HCT116 (cell line): ENCODE measurements around the gene ARHGAP18. TPM values are rescaled to one million over a fixed set of nuclear protein-coding genes. Genes with fewer than 3 reads are reported as not detected.

Experiments
- ATAC-seq: fragments of 200-7000 bp; cut with Tn5 transposase; 2 replicates; pipeline ENCODE4 v1.9.1; 2020; ENCODE audit warnings: mild to moderate bottlenecking, moderate library complexity
- BruUV-seq: library from RNA; stranded (reverse); fragments of 400-500 nt; replicated peaks from 2 replicates; lab custom pipeline; 2021; lab: Mats Ljungman, UMichigan
- CTCF ChIA-PET: fragments of 300-600 bp; sonication (Branson Sonifier 250); formaldehyde crosslinking; loops from one replicate; lab custom pipeline; 2021; ENCODE audit warnings: antibody characterized with exemption; lab: Charles Lee
- POLR2A ChIA-PET: fragments of 300-600, 350-600 bp; sonication (Branson Sonifier 250); formaldehyde crosslinking; loops from one replicate; lab custom pipeline; 2021; ENCODE audit warnings: antibody characterized with exemption; lab: Charles Lee
- RAD21 ChIA-PET, 2 experiments: fragments of 300-600 bp; sonication (Branson Sonifier 250); formaldehyde crosslinking; loops; one replicate each; lab custom pipeline; 2023; ENCODE audit warnings: low total read pairs in 2 of 2; ENCODE audit not compliant: uncharacterized antibody in 2 of 2, unreplicated experiment in 2 of 2, low non-redundant PET in 1 of 2; lab: Charles Lee
- DNase-seq: peaks from one replicate; pipeline ENCODE4 v3.0.0-alpha.2; 2010; ENCODE audit warnings: low read depth, low spot score
- H2AFZ ChIP-seq: fragments of 200-600 bp; shearing (Covaris generic), sonication (generic); 2 replicates; pipeline ENCODE4 v1.6.1; 2017; ENCODE audit warnings: low read depth, mixed run types, mixed read lengths, antibody characterized with exemption, low read length; ENCODE audit not compliant: poor library complexity, severe bottlenecking
- H3K27ac ChIP-seq: 2 replicates; pipeline ENCODE4 v1.5.1; 2012; ENCODE audit warnings: low read depth, low read length
- H3K27me3 ChIP-seq: fragments of 200-600 bp; sonication (generic); 2 replicates; pipeline ENCODE4 v1.6.1; 2016; ENCODE audit warnings: mixed run types, low read length, mixed read lengths; ENCODE audit not compliant: insufficient read depth
- H3K36me3 ChIP-seq, 2 experiments: fragments of 200-500 bp in 1 of 2; fragments of 200-600 bp in 1 of 2; sonication (Bioruptor generic) in 1 of 2; sonication (generic) in 1 of 2; 2 replicates each; pipeline versions ENCODE4 v1.5.1 to v1.6.1; 2014 to 2016; ENCODE audit warnings: low read length in 2 of 2, inconsistent platforms in 1 of 2, mixed read lengths in 1 of 2, mixed run types in 1 of 2; ENCODE audit not compliant: insufficient read depth in 2 of 2, control insufficient read depth in 1 of 2
- H3K4me1 ChIP-seq, 2 experiments: fragments of 200-600 bp in 1 of 2; sonication (generic) in 1 of 2; 2 replicates each; pipeline versions ENCODE4 v1.5.1 to v1.6.1; 2012 to 2017; ENCODE audit warnings: low read length in 2 of 2, inconsistent platforms in 1 of 2, mild to moderate bottlenecking in 1 of 2, mixed read lengths in 1 of 2, mixed run types in 1 of 2, moderate library complexity in 1 of 2; ENCODE audit not compliant: insufficient read depth in 2 of 2, control insufficient read depth in 1 of 2
- H3K4me2 ChIP-seq: fragments of 200-600 bp; sonication (generic); 2 replicates; pipeline ENCODE4 v1.6.1; 2017; ENCODE audit warnings: mixed run types, low read length, mixed read lengths
- H3K4me3 ChIP-seq, 2 experiments: fragments of 200-600 bp in 1 of 2; sonication (generic) in 1 of 2; replicated peaks in 1 of 2; 2 replicates each; pipeline ENCODE4 v1.5.1; 2011 to 2016; ENCODE audit warnings: low read length in 2 of 2, control low read depth in 1 of 2, low read depth in 1 of 2, mild to moderate bottlenecking in 1 of 2, mixed read lengths in 1 of 2, mixed run types in 1 of 2
- H3K79me2 ChIP-seq: fragments of 200-600 bp; sonication (generic); 2 replicates; pipeline ENCODE4 v1.6.1; 2017; ENCODE audit warnings: mild to moderate bottlenecking, mixed run types, low read length, moderate library complexity, mixed read lengths; ENCODE audit not compliant: insufficient read depth
- H3K9ac ChIP-seq: fragments of 200-600 bp; sonication (generic); 2 replicates; pipeline ENCODE4 v1.6.1; 2016; ENCODE audit warnings: low read length, mixed read lengths
- H3K9me2 ChIP-seq: fragments of 200-600 bp; sonication (generic), shearing (Covaris generic); 2 replicates; pipeline ENCODE4 v1.6.1; 2017; ENCODE audit warnings: mixed run types, mild to moderate bottlenecking, moderate library complexity; ENCODE audit not compliant: insufficient read depth
- H3K9me3 ChIP-seq, 2 experiments: fragments of 200-500 bp in 1 of 2; fragments of 200-600 bp in 1 of 2; sonication (Bioruptor generic) in 1 of 2; sonication (generic) in 1 of 2; 2 replicates each; pipeline ENCODE4 v1.6.1; 2014 to 2017; ENCODE audit warnings: low read length in 2 of 2, mixed read lengths in 2 of 2, inconsistent platforms in 1 of 2, low read depth in 1 of 2, mild to moderate bottlenecking in 1 of 2, mixed run types in 1 of 2, moderate library complexity in 1 of 2; ENCODE audit not compliant: control insufficient read depth in 1 of 2, insufficient read depth in 1 of 2
- H4K20me1 ChIP-seq: fragments of 200-600 bp; sonication (generic), shearing (Covaris generic); 2 replicates; pipeline ENCODE4 v1.6.1; 2017; ENCODE audit warnings: mixed run types, mild to moderate bottlenecking, moderate library complexity; ENCODE audit not compliant: insufficient read depth
- CBX3 ChIP-seq: IDR thresholded peaks from 2 replicates; pipeline ENCODE4 v1.6.1; 2012; ENCODE audit warnings: low read depth
- EGR1 ChIP-seq: IDR thresholded peaks from 2 replicates; pipeline ENCODE4 v1.6.1; 2012; ENCODE audit warnings: low read depth
- EZH2 ChIP-seq: fragments of 200-600 bp; sonication (generic); IDR thresholded peaks from 2 replicates; pipeline ENCODE4 v1.6.1; 2017; ENCODE audit warnings: antibody characterized with exemption, mixed run types
- FOSL1 ChIP-seq: IDR thresholded peaks from 2 replicates; pipeline ENCODE4 v1.6.1; 2012; ENCODE audit warnings: low read depth
- RAD21 ChIP-seq: IDR thresholded peaks from 2 replicates; pipeline ENCODE4 v1.6.1; 2012; ENCODE audit warnings: low read depth, mild to moderate bottlenecking
- SP1 ChIP-seq: IDR thresholded peaks from 2 replicates; pipeline ENCODE4 v1.6.1; 2012; ENCODE audit warnings: low read depth
- SRF ChIP-seq: IDR thresholded peaks from 2 replicates; pipeline ENCODE4 v1.6.1; 2012; ENCODE audit warnings: low read depth
- intact Hi-C: fragments of 100-400 bp; cut with micrococcal nuclease; formaldehyde crosslinking; loops from 2 replicates; pipeline ENCODE4 v1.10.0; 2022
- total RNA-seq: library from RNA; stranded (reverse); gene quantifications from one replicate; pipeline ENCODE4 v1.2.1, GENCODE V29; 2021; ENCODE audit not compliant: unreplicated experiment
- TF ChIP-seq, protein P1 (sequence below): IDR thresholded peaks from 2 replicates; pipeline ENCODE4 v1.6.1; 2012; ENCODE audit warnings: low read depth

Gene ARHGAP18
- total RNA-seq, 1 experiment from 2014 or later = 70.3 TPM

DNA sequence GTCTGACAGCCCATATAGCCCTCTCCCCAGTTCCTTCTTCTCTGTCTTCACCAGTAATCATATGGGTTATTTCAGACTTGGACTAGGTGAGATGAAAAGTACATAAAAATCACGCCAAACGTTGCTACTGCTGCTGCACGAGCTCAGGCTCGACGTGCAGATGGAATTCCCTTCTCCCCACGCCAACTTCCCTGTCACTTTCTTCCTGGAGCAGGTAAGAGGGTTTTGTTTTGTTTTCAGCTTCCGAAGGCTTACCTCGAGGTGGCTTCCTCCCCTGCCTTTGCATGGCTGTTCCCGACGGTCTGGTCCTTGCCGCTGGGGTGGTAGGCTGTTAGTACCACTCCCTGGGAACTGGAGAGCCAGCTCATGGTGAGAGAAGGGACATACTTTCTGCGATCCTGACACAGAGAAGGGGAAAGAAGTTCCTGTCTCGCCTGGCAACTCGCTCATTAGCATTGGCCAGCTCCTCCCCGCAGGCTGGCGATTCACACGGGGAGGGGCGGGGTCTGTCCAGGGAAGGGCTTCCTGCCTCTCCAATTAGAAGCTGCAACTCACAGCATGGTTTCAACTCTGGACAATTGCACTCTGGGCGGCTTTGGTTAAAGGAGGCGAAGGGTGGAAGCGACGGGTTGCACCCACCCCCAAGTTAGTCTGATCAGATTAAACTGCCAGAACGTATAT is at the start of gene ARHGAP18 (continued):
- no peak for TF ChIP-seq EGR1

DNA sequence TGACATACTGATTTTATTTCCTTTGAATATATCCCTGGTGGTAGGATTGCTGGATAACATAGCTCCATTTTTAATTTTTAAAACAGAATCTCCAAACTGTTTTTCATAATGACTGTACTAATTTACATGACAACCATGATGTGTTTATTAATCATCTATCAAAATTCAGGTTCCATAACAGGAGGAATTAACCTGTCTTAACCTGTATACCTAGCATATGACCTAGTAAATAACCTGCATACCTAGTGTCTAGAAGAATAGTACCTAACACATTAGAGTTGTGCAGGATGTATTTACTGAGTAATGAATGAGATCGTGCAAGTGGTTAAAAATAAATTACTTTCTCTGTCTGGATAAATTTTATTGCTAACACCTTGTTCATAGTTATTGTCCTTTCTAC is 45.8 kb upstream of the ARHGAP18 start:
- CTCF ChIA-PET = interaction anchor here (1.0 kb wide), 1 partner anchor 20 kb away, joined by 3 read pairs; no protein-coding TSS in a partner anchor
- RAD21 ChIA-PET = no interaction called here
- Histone ChIP-seq H3K9ac (no peak overlapping the region), H3K27me3 (no peaks in the 10 kb centered on the region), H3K4me1 (peaks cover 34 to 38% of the 10 kb centered on the region in 2 experiments), H3K9me2 (no peaks in the 10 kb centered on the region), H3K4me2 (no peak overlapping the region), H2AFZ (no peak overlapping the region), H3K36me3 (no peaks in the 10 kb centered on the region), H3K27ac (no peak overlapping the region), H4K20me1 (no peaks in the 10 kb centered on the region), H3K79me2 (no peaks in the 10 kb centered on the region), H3K4me3 (no peak overlapping the region), H3K9me3 (no peaks in the 10 kb centered on the region)
- DNase-seq (no peak), ATAC-seq (no peak)
- intact Hi-C loops = no loop called here
- BruUV-seq = no TSS peak
- no peak for TF ChIP-seq EZH2
- TF ChIP-seq SP1 = no peak
- no peak for TF ChIP-seq CBX3
- no peak for TF ChIP-seq SRF
- no peak for TF ChIP-seq RAD21
- TF ChIP-seq, protein P1, sequence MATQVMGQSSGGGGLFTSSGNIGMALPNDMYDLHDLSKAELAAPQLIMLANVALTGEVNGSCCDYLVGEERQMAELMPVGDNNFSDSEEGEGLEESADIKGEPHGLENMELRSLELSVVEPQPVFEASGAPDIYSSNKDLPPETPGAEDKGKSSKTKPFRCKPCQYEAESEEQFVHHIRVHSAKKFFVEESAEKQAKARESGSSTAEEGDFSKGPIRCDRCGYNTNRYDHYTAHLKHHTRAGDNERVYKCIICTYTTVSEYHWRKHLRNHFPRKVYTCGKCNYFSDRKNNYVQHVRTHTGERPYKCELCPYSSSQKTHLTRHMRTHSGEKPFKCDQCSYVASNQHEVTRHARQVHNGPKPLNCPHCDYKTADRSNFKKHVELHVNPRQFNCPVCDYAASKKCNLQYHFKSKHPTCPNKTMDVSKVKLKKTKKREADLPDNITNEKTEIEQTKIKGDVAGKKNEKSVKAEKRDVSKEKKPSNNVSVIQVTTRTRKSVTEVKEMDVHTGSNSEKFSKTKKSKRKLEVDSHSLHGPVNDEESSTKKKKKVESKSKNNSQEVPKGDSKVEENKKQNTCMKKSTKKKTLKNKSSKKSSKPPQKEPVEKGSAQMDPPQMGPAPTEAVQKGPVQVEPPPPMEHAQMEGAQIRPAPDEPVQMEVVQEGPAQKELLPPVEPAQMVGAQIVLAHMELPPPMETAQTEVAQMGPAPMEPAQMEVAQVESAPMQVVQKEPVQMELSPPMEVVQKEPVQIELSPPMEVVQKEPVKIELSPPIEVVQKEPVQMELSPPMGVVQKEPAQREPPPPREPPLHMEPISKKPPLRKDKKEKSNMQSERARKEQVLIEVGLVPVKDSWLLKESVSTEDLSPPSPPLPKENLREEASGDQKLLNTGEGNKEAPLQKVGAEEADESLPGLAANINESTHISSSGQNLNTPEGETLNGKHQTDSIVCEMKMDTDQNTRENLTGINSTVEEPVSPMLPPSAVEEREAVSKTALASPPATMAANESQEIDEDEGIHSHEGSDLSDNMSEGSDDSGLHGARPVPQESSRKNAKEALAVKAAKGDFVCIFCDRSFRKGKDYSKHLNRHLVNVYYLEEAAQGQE = no peak
- TF ChIP-seq FOSL1 = no peak
- POLR2A ChIA-PET = no interaction called here
